Choroid plexus epithelial cell (primary cell): Measurements from ENCODE around the gene CYB5B.

Experiments
- DNase-seq: peaks from one replicate; pipeline ENCODE4 v3.0.0-alpha.2; 2010; ENCODE audit warnings: low read depth
- H3K4me3 ChIP-seq: 2 replicates; pipeline ENCODE4 v1.5.1; 2011; ENCODE audit warnings: low read depth, mild to moderate bottlenecking, control low read depth, low read length, moderate library complexity
- TF ChIP-seq, protein P1 (sequence below): conservative IDR thresholded peaks from 2 replicates; pipeline ENCODE4 v1.5.1; 2011; ENCODE audit warnings: low read depth, mild to moderate bottlenecking, control low read depth, inconsistent platforms, low read length, moderate library complexity

Gene CYB5B

DNA sequence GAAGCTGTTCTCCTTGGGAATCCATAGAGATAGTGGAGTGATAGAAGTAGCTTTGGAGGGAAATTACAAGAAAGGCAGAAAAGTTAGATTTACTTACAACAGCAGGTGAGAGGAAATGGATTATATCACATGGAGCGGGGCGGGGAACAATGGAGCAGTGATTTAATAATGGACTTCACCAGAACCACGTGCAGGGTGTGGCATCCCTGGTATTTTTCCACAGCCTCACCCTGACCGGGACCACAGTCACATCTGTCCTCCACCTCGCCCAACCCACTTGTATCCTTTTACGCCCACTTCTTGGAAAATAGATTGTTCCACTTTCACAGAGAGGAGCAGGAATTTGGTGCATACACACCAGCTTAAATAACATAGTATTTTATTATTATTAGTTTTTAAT, 15.9 kb upstream of the CYB5B start:
- no peak overlapping the region for H3K4me3 ChIP-seq
- TF ChIP-seq, protein P1, sequence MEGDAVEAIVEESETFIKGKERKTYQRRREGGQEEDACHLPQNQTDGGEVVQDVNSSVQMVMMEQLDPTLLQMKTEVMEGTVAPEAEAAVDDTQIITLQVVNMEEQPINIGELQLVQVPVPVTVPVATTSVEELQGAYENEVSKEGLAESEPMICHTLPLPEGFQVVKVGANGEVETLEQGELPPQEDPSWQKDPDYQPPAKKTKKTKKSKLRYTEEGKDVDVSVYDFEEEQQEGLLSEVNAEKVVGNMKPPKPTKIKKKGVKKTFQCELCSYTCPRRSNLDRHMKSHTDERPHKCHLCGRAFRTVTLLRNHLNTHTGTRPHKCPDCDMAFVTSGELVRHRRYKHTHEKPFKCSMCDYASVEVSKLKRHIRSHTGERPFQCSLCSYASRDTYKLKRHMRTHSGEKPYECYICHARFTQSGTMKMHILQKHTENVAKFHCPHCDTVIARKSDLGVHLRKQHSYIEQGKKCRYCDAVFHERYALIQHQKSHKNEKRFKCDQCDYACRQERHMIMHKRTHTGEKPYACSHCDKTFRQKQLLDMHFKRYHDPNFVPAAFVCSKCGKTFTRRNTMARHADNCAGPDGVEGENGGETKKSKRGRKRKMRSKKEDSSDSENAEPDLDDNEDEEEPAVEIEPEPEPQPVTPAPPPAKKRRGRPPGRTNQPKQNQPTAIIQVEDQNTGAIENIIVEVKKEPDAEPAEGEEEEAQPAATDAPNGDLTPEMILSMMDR: no peak
- no peak for DNase-seq

DNA sequence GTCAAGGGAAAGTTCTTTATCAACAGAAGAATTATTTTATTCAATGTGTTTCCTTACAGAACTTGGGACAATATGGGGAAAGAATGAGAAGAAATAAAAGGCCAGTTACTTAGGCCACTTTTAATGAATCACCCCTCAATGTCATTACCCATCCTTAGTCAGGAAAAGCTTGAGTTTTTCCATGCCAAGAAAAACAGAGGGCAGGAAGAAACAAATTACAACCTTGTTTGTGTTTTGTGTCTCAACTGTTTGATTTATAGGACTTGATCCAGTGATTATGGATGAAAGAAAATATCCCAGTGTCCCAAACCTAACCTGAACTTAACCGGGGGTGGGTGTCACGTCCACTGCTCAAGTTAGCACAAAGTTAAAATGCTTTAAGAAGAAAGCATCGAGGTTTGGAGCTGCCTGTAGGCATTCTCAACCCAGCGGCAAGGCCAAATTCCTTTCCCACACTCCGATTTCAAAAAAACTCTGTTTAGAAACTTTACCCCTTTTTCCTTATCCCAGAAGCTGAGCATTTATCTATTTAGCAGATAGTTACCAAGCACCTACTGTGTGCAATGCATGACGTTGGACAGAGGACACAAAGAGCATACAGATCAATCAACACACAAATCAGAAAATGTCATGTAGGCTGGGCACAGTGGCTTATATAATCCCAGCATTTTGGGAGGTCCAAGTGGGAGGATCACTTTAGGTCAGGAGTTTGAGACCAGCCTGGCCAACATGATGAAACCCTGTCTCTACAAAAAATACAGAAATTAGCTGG, 14.0 kb upstream of the CYB5B start:
- H3K4me3 ChIP-seq: no peak overlapping the region
- peak; percentile 63 for DNase-seq
- TF ChIP-seq, protein P1: no peak

DNA sequence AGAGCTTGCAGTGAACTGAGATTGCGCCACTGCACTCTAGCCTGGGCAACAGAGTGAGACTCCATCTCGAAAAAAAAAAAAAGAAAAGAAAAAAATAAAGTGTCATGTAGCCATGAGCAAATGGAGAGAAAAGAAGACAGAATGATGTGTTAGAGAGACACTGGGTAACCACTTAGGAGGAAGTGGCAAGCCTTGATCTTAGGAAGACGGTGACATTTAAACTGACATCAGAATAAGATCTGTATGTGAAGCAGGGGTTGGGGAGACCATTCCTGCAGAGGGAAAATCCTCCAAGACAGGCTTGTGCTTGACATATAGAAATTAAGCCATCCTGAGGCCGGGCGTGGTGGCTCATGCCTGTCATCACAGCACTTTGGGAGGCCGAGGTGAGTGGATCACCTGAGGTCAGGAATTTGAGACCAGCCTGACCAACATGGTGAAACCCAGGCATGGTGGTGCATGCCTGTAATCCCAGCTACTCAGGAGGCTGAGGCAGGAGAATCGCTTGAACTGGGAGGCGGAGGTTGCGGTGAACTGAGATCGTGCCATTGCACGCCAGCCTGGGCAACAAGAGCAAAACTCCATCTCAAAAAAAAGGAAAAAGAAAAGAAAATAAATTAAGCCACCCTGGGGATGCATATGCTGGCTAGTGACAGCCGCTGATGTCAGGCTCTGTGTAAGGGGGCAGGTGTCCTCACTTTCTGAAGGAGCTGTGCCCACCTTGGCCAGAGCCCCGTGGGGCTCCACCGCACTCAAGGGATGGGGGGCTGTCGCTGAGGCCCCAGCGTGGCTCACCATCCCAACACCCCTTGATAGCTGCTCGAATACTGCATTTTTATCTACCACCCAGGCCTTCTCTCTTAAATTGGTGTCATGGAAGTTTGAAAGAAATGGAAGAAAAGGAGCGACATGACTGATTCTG, 13.1 kb upstream of the CYB5B start:
- no peak overlapping the region for H3K4me3 ChIP-seq
- DNase-seq: no peak
- TF ChIP-seq, protein P1: no peak

DNA sequence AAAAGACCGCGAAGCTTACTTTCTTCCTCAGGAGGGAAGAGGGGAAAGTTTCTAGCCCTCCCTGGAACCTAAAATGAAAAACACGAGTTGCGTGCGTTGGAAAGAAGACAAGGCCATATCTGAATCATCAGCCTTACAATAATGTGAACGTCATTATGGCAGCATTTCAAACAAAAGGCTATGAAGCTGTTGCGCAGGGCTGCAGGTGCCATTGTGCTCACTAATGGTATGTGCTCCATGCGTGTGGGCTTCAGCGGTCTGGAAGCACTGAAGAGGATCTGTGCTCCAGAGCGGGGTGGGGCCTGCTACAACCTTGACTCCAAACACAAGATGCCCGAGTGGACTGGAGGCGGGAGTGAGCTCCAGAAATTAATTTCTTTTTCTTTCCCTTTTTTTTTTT, 12.1 kb upstream of the CYB5B start:
- no peak overlapping the region for H3K4me3 ChIP-seq
- no peak for DNase-seq
- TF ChIP-seq, protein P1: no peak

DNA sequence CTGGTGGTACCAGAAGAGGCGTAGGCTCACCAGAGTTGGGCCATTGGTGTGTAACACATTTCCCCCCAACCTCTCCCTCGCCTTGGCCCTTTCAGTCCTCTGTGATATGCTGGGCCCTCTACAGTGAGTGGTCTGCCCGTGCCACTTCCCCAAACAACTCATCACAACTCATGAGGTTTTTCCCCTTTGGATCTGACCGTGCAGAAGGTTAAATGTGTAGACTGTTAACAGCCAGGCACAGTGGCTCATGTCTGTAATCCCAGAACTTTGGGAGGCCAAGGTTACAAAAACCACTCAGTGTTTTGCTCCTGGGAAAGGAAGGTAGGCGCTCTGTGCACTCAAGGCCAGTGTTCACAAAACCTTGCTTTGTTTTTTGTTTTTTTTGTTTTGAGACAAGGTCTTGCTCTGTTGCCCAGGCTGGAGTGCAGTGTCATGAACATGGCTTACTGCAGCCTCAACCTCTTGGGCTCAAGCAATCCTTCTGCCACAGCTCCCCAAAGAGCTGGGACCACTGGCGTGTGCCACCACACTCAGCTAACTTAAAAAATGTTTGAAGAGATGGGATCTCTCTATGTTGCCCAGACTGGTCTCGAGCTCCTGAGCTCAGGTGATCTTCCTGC, 11.3 kb upstream of the CYB5B start:
- TF ChIP-seq, protein P1: no peak
- DNase-seq: no peak
- H3K4me3 ChIP-seq: no peak overlapping the region

DNA sequence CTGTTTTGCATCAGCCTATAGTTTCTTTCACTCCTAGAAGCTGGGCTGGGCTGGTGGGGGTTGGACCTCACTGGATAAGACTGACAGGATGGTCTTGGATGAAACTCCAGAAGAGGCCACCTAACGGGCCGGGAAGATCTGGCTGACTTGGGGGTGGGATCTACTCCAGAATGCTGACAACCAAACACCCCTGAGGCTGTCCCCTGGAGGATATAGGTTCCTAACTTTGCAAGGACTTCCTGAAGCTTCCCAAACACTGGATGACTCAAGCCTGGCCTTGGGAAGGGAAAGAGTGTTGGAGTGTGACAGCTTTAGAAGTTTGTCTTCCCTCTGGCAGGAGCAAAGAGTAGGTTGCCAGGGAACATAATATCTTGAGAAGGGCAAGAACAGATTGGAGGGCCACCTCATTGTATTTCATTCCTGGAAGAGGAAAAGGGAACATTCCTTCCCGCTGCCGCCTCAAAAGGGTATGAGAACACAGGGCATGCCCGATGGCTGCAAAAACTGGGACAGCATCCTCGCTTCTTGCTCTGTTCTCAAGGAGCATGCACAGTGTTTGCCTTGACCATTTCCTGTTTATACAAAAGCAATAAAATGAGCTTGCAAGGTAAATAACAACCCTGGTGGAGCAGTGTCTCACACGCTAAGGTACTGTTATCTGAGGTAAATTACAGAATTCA, 6.8 kb upstream of the CYB5B start:
- no peak overlapping the region for H3K4me3 ChIP-seq
- DNase-seq: no peak
- TF ChIP-seq, protein P1: no peak
